C4-2B (cell line): Measurements from ENCODE around the gene RAC3.

ENCODE experiments used
- CTCF ChIP-seq: fragments of 450-650 bp; conservative IDR thresholded peaks from 2 replicates; pipeline ENCODE4 v1.5.1; 2017; ENCODE audit warnings: mild to moderate bottlenecking
- ZFX ChIP-seq: fragments of 450-650 bp; IDR thresholded peaks from 2 replicates; pipeline ENCODE4 v1.6.1; 2017

GRCh38 chr17:82079001-82079677 lies 47.7 kb downstream of the RAC3 start:
- no peak for TF ChIP-seq CTCF
- TF ChIP-seq ZFX: no peak
